SK-N-SH treated with all-trans-retinoic acid at 6 μM for 48 hours (cell line): ENCODE results near the gene PSMB7.
A peak's percentile ranks its signal among the peaks of the same experiment; 100 is the strongest.

Source experiments
- ATAC-seq: fragments of 200-7000 bp; cut with Tn5 transposase; 3 replicates; pipeline ENCODE4 v1.9.1; 2020; ENCODE audit warnings: mild to moderate bottlenecking, moderate library complexity
- ARNTL ChIP-seq: fragments of 450-650 bp; formaldehyde crosslinking; IDR thresholded peaks from 2 replicates; pipeline ENCODE4 v1.5.0; 2020; ENCODE audit warnings: low read depth, mild to moderate bottlenecking, moderate library complexity, borderline replicate concordance
- BACH2 ChIP-seq: fragments of 250-450 bp; sonication (Bioruptor Pico); IDR thresholded peaks from 2 replicates; pipeline ENCODE4 v1.9.0; 2021; ENCODE audit warnings: mild to moderate bottlenecking, borderline replicate concordance
- CSDC2 ChIP-seq: fragments of 250-450 bp; sonication (Bioruptor Pico); IDR thresholded peaks from 2 replicates; pipeline ENCODE4 v1.5.0; 2020; ENCODE audit warnings: mild to moderate bottlenecking, moderate library complexity
- ESRRG ChIP-seq: fragments of 250-450 bp; sonication (Bioruptor Pico); IDR thresholded peaks from 2 replicates; pipeline ENCODE4 v1.6.1; 2021; ENCODE audit warnings: mild to moderate bottlenecking
- ISL1 ChIP-seq: fragments of 250-450 bp; sonication (Bioruptor Pico); IDR thresholded peaks from 2 replicates; pipeline ENCODE4 v2.1.2; 2022; ENCODE audit warnings: mild to moderate bottlenecking, moderate library complexity
- OSR1 ChIP-seq: fragments of 250-450 bp; sonication (Bioruptor Pico); IDR thresholded peaks from 2 replicates; pipeline ENCODE4 v1.8.0; 2022; ENCODE audit warnings: moderate library complexity, mild to moderate bottlenecking, inconsistent platforms
- PPARA ChIP-seq: fragments of 250-450 bp; sonication (Bioruptor Pico); IDR thresholded peaks from 2 replicates; pipeline ENCODE4 v1.5.0; 2020; ENCODE audit warnings: mild to moderate bottlenecking, borderline replicate concordance
- RARB ChIP-seq: fragments of 250-450 bp; sonication (Bioruptor Pico); IDR thresholded peaks from 2 replicates; pipeline ENCODE4 v1.8.0; 2021; ENCODE audit warnings: mild to moderate bottlenecking, moderate library complexity
- SNAI2 ChIP-seq: fragments of 250-450 bp; sonication (Bioruptor Pico); IDR thresholded peaks from 2 replicates; pipeline ENCODE4 v1.5.0; 2020; ENCODE audit warnings: mild to moderate bottlenecking, moderate library complexity
- TCF4 ChIP-seq: fragments of 250-450 bp; sonication (Bioruptor Pico); IDR thresholded peaks from 2 replicates; pipeline ENCODE4 v1.8.0; 2021; ENCODE audit warnings: mild to moderate bottlenecking, moderate library complexity, borderline replicate concordance
- TOX ChIP-seq: fragments of 250-450 bp; sonication (Bioruptor Pico); IDR thresholded peaks from 2 replicates; pipeline ENCODE4 v1.8.0; 2021; ENCODE audit warnings: mild to moderate bottlenecking, moderate library complexity, borderline replicate concordance
- ZFP3 ChIP-seq: fragments of 250-450 bp; sonication (Bioruptor Pico); IDR thresholded peaks from 2 replicates; pipeline ENCODE4 v1.5.0; 2020; ENCODE audit warnings: mild to moderate bottlenecking, moderate library complexity
- ZFP30 ChIP-seq: fragments of 450-650 bp; formaldehyde crosslinking; IDR thresholded peaks from 2 replicates; pipeline ENCODE4 v1.5.0; 2022; ENCODE audit warnings: mild to moderate bottlenecking, moderate library complexity
- ZNF565 ChIP-seq: fragments of 450-650 bp; formaldehyde crosslinking; conservative IDR thresholded peaks from 2 replicates; pipeline ENCODE4 v1.5.0; 2020; ENCODE audit warnings: low read depth, mild to moderate bottlenecking, moderate library complexity
- ZNF70 ChIP-seq: fragments of 450-650 bp; formaldehyde crosslinking; IDR thresholded peaks from 2 replicates; pipeline ENCODE4 v1.5.0; 2020; ENCODE audit warnings: mild to moderate bottlenecking, moderate library complexity
- ZNF8 ChIP-seq: fragments of 450-650 bp; formaldehyde crosslinking; IDR thresholded peaks from 2 replicates; pipeline ENCODE4 v1.5.0; 2020; ENCODE audit warnings: mild to moderate bottlenecking, moderate library complexity
- TF ChIP-seq, protein P1 (sequence below): fragments of 250-450 bp; sonication (Bioruptor Pico); IDR thresholded peaks from 2 replicates; pipeline ENCODE4 v1.5.0; 2020; ENCODE audit warnings: mild to moderate bottlenecking, moderate library complexity
- TF ChIP-seq, protein P2 (sequence below): fragments of 250-450 bp; sonication (Bioruptor Pico); IDR thresholded peaks from 2 replicates; pipeline ENCODE4 v1.5.1; 2020; ENCODE audit warnings: low read depth, mild to moderate bottlenecking, moderate library complexity
- TF ChIP-seq, protein P3 (sequence below): fragments of 250-450 bp; sonication (Bioruptor Pico); IDR thresholded peaks from 2 replicates; pipeline ENCODE4 v1.8.0; 2021; ENCODE audit warnings: low read depth, mild to moderate bottlenecking, moderate library complexity, borderline replicate concordance
- TF ChIP-seq, protein P4 (sequence below): fragments of 250-450 bp; sonication (Bioruptor Pico); IDR thresholded peaks from 2 replicates; pipeline ENCODE4 v1.5.1; 2021; ENCODE audit warnings: mild to moderate bottlenecking, moderate library complexity

The PSMB7 gene

DNA sequence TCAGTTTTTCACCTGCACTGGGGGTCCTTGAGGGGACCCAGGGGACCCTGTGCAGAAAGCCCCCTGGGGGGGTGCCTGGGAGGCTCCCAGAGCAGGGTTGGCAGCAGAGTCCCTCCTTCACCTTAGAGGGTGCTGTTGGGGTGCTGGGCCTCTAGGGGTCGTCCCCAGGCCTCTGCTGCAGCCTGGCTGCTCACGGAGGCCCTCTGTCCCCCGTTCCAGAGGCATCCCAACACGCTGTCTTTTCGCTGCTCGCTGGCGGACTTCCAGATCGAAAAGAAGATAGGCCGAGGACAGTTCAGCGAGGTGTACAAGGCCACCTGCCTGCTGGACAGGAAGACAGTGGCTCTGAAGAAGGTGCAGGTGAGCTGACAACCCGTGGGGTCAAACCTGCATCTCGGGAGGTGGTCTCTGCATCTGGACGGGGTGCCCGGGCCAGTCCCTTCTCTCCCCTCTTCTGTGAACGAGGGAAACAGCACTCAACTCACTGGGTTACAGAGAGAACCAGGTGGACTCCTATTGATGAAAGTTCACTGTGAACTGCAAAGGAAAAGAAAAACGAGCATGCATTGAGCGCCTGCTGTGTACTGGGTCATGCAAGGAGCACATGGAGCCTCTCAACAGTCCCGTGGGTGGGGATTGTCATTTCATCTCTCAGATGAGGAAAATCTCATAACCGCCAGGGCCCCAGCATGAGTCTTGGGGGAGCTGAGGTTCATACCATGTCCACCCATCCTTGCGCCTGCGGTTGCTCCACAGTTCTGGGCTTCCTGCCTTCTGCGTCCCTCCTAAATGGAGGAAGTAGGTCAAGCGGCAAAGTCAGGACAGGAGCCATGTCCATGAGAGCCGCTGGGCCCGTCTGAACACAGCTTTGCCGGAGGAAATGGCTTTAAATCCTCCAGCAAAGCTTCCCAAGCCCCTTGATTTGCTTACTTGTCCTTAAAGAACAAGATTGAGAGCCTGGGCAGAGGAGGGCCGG is 102.7 kb downstream of the PSMB7 start:
- TF ChIP-seq, protein P1, sequence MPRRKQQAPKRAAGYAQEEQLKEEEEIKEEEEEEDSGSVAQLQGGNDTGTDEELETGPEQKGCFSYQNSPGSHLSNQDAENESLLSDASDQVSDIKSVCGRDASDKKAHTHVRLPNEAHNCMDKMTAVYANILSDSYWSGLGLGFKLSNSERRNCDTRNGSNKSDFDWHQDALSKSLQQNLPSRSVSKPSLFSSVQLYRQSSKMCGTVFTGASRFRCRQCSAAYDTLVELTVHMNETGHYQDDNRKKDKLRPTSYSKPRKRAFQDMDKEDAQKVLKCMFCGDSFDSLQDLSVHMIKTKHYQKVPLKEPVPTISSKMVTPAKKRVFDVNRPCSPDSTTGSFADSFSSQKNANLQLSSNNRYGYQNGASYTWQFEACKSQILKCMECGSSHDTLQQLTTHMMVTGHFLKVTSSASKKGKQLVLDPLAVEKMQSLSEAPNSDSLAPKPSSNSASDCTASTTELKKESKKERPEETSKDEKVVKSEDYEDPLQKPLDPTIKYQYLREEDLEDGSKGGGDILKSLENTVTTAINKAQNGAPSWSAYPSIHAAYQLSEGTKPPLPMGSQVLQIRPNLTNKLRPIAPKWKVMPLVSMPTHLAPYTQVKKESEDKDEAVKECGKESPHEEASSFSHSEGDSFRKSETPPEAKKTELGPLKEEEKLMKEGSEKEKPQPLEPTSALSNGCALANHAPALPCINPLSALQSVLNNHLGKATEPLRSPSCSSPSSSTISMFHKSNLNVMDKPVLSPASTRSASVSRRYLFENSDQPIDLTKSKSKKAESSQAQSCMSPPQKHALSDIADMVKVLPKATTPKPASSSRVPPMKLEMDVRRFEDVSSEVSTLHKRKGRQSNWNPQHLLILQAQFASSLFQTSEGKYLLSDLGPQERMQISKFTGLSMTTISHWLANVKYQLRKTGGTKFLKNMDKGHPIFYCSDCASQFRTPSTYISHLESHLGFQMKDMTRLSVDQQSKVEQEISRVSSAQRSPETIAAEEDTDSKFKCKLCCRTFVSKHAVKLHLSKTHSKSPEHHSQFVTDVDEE (CRISPR knock-in tag): no peak
- TF ChIP-seq TCF4 (no peak), RARB (CRISPR knock-in tag) (no peak), ZNF8 (no peak), ARNTL (CRISPR knock-in tag) (no peak), BACH2 (CRISPR knock-in tag) (no peak), ZFP3 (CRISPR knock-in tag) (no peak)
- no peak for ATAC-seq

DNA sequence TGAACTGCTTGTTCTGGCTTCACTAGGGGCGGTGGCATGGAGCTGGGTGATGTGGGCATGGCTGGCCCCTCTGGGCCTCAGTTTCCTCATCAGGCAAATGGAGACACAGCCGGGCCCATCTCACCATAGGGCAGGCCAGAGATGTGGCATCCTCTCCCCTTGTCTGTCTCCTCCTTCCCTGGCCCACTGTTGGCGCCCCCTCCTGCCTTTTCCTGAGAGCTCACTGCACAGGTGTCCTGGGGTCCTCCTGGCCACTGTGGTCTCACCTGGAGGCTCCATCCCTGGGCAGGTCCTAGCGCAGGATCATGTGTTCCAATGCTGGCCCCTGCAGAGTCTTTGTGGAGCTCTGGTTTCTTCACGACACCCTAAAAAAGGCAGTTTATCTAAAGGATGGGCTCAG is 104.0 kb downstream of the PSMB7 start:
- TF ChIP-seq, protein P2, sequence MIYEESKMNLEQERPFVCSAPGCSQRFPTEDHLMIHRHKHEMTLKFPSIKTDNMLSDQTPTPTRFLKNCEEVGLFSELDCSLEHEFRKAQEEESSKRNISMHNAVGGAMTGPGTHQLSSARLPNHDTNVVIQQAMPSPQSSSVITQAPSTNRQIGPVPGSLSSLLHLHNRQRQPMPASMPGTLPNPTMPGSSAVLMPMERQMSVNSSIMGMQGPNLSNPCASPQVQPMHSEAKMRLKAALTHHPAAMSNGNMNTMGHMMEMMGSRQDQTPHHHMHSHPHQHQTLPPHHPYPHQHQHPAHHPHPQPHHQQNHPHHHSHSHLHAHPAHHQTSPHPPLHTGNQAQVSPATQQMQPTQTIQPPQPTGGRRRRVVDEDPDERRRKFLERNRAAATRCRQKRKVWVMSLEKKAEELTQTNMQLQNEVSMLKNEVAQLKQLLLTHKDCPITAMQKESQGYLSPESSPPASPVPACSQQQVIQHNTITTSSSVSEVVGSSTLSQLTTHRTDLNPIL (CRISPR knock-in tag): no peak
- TF ChIP-seq PPARA (CRISPR knock-in tag) (no peak), TCF4 (no peak), ZFP30 (CRISPR knock-in tag) (no peak), OSR1 (CRISPR knock-in tag) (no peak), ZNF565 (CRISPR knock-in tag) (no peak), CSDC2 (CRISPR knock-in tag) (no peak), ISL1 (no peak), ZNF70 (CRISPR knock-in tag) (no peak), ZFP3 (CRISPR knock-in tag) (no peak), SNAI2 (CRISPR knock-in tag) (no peak)
- TF ChIP-seq, protein P3, sequence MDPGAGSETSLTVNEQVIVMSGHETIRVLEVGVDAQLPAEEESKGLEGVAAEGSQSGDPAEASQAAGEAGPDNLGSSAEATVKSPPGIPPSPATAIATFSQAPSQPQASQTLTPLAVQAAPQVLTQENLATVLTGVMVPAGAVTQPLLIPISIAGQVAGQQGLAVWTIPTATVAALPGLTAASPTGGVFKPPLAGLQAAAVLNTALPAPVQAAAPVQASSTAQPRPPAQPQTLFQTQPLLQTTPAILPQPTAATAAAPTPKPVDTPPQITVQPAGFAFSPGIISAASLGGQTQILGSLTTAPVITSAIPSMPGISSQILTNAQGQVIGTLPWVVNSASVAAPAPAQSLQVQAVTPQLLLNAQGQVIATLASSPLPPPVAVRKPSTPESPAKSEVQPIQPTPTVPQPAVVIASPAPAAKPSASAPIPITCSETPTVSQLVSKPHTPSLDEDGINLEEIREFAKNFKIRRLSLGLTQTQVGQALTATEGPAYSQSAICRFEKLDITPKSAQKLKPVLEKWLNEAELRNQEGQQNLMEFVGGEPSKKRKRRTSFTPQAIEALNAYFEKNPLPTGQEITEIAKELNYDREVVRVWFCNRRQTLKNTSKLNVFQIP (CRISPR knock-in tag): no peak
- ATAC-seq: no peak

DNA sequence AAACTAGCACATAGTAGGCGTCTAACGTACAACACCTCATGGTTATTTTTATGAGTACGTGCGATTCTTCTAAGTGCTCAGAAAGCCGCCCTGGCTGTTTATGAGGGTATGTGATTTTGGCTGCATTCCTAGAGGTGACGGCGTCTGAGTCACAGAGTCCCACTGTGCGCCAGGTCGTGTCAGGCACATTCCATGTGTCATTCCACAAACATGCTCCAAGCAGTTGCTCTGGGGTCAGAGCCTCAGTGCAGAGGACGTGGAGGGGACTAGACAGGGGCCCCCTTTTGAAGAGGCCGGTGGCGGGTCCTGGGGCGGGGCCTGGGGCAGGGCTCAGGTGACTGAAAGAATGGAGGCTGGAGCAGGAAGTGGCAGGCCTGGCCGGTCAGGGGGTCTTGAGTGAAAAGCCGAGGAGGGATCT is 105.6 kb downstream of the PSMB7 start:
- peak; percentile 82 for ATAC-seq
- TF ChIP-seq, protein P4, sequence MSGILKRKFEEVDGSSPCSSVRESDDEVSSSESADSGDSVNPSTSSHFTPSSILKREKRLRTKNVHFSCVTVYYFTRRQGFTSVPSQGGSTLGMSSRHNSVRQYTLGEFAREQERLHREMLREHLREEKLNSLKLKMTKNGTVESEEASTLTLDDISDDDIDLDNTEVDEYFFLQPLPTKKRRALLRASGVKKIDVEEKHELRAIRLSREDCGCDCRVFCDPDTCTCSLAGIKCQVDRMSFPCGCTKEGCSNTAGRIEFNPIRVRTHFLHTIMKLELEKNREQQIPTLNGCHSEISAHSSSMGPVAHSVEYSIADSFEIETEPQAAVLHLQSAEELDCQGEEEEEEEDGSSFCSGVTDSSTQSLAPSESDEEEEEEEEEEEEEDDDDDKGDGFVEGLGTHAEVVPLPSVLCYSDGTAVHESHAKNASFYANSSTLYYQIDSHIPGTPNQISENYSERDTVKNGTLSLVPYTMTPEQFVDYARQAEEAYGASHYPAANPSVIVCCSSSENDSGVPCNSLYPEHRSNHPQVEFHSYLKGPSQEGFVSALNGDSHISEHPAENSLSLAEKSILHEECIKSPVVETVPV (CRISPR knock-in tag): no peak
- TF ChIP-seq ESRRG (CRISPR knock-in tag) (no peak), PPARA (CRISPR knock-in tag) (no peak), OSR1 (CRISPR knock-in tag) (no peak), TOX (no peak)
- TF ChIP-seq, protein P2 (CRISPR knock-in tag): no peak
